GM03348 (cell line): ENCODE data around the gene ANKRD34A.

ENCODE experiments used
- DNase-seq: peaks from one replicate; pipeline ENCODE4 v3.0.0; 2012; ENCODE audit warnings: low spot score

ANKRD34A gene

DNA sequence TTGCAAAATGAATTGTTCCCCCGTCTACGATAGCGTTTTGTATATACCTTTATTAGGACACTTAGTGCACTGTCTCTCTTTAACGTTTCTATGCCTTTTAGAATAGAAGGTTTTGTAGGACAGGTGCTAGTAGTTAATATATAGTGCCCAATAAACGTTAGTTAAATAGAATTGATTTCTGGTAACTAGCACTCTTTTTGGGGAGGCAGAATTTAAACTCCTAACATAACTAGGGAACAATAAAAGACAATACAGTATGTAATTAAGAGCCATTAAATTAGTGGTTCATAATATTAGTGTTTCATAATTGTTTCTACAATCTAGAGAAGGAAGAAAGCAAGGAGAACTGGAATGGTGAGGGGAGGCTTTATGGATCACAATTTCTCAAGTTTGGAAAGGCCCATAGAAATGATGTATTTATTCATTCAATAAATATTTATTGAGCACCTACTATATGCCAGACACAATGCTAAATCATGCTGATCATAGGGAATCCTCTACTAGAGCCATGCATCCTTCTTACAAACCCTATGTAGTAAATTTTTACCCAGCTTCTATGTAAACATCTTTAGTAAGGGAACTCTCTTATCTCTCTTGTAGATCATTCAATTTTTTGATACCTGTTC is 857 bp upstream of the ANKRD34A start:
- DNase-seq, result no peak

DNA sequence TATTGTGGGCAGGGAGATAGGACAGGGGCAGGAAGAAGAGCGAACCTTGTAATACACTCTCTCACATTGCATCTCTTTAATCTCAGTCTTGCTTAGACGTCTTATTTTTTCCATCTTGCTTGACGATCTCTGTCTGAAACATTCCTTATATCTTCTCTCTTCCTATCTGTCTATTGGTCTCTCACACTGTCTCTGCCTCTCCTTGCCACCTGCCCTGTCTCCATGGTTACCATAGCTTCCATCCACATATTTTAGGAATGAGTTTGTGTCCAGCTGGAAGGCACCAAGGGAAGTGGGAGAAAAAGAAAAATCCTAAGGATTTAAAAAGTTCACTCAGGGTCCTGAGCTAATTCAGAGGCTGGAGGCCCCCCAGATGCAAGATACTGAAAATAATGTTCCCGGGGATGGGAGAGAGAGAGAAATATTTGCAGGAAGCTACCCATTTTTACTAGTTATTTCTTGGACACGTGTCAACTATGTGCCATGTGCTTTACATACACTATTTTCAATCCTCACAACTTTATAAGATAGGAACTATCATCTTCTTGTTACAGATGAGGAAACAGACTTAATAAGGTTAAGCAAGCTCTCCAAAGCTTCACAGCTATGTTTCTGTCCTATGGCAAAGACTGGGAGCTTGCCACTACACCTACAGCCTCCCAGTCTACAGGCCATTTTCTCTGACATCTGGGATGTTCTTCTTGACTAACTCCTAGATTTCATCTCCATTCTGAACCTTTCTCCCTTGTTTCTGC is 933 bp downstream of the ANKRD34A start:
- peak; percentile 44 for DNase-seq

DNA sequence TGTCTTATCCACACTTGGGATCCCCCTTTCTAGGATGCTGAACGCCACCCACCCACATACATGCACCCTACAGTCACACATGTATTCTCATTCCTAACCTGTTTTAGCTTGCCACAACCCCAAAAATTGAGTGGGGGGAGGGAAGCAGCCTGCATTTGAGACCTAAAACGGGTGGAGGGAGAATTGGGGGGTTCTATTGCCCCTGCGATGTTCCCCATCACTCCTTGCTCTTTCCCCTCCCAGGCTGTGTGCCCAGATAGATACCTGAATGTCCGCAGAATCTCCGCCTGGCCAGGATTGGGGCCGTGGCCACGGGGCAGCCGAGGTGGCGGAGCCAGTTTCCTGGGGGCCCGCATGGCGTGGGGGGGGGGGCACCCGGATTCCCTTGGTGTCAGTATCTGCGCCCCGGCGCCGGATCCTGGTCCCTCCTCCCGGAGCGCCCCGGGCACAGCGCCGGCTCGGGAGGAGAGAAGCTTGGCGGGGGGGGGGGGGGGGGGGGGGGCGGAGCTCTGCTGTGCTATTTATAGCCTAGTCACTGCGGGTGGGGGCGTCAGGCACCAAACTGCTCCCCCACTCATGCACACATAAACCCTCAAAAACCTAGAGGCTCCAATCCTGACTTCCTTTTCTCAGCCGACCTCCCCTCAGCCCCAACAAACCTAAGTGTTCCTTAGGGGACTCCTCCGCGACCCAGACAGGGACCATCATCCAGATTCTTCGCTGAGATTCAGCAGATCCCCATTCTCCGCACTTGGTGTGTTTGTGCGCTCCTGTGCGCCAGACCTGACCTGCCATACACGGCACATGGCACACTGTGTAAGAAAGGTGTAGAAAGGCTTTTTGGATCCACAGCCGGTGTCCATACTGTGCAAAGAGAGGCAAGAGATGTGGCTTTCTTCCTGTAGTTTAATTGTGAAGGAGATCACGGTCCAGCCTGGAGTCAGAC is 1.9 kb downstream of the ANKRD34A start:
- DNase-seq, result peak; percentile 86

DNA sequence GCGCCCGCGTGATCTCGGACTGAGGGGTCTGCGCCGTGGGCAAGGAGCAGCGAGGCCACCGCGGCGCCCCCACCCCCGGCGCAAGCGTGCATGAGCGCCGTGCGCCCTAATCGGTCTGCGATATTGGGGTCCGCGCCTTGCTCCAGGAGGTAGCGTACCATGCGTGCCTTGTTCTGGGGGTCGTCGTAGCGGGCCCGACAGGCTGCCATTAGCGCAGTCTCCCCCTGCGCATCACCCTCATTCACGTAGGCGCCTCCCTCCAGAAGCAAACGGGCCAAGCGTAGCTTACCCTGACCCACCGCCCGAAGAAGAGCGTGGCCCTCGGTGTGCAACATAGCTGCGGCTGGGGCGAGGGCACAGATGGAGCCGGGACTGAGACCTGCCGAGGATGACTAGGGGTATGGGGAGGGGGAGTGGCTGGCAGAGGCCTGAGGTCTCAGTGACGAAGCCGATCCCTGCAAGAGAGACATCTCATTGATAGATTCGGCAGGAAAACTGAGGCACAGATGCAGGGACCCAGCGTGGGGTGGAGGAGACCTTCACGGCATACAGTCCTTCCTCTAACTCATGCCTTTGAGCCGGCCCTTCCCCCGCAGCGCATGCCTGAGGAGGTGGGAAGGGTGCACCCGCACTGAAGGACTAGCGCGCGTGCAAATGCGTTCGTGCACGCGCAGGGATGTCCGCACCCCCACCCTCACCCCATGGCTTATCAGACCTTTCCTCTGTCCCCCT is 2.8 kb downstream of the ANKRD34A start:
- peak; percentile 57 for DNase-seq

DNA sequence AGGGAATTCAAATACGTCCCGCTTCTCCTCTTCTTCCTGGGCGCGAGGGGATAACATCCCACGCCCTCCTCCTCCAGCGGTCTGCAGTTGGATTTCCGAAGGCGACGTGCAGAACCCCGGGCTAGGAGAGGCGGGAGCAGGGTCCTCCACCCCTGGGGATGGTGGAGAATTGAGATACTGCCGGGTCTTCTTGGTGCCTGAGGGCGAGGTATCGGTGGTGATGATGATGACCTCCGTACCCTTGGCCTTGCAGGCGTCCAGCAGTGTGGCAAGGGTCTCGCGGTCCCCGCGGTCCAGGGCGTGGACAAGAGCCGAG is 3.3 kb downstream of the ANKRD34A start:
- DNase-seq, result no peak

DNA sequence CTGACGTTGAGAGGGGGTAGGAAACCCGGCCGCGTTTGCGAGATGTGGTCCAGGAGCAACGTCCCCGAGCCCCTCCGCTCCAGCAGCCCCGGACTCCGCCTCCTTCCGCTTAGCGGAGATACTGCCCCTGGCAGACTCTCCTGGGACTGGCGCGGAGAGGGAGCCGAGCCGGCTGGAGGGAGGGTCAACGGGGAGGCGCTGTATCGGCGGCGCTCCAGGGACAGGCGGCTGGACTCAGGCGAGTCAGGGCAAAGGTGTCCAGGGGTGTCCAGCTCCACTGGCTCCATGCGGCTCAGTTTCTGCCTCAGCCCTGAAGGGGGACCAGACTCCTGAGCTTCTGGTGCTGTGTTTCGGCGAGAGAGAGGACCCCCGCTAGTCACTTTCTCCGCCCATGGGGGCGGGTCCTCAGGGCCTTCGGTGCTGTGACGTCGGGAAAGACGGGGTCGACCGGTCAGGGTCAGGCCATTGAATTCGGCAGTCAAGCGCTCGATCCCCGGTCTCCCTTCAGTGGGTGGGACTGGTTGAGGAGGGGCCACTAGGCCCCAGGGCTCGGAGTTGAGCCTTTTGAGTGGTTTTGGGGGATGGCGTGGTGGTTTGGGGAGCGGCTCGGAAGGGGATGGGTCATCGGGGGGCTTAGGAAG is 3.8 kb downstream of the ANKRD34A start:
- DNase-seq, result peak; percentile 88

DNA sequence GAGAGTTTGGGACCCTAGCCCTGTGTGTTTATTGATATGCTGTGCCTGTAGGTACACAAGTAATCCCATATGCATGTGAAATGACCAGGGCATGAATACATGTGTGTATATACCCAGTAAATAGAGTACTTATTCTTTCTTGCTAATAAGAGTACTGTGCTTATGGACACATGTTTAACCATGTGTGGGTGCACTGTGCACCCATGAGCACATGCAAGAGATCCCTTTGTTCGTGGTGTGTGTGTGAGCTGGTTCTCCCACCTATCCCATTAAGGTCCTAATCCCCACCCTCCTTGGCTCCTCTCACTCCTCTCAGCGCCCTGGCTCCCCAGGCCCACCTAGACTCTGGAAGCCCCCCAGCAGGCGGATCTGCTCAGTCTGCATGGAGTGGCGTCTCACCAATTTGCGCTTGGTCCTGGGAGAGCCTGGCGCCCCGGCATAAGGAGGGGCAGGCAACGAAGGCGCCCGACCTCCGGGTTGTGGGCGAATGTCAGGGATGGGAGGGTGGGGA is 4.4 kb downstream of the ANKRD34A start:
- no peak for DNase-seq

DNA sequence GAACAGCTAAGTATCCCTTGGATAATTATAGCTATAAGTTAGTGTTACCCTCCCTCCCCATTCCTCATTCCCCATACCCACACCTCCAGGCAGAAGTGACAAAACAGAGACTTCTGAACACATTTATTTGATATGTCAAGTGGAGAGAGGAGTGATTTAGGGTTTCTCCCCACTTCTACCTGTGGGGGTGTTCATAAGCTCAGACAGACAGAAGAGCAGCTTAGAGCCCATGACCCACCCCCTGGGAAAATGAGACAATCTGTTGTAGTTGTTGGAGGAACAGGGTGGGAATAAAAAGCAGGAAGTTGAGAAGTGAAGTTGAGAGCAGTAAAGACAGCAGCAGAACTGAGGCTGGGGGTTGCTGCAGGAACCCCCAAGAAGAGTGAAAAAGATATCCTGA is 5.0 kb downstream of the ANKRD34A start:
- DNase-seq, result no peak

DNA sequence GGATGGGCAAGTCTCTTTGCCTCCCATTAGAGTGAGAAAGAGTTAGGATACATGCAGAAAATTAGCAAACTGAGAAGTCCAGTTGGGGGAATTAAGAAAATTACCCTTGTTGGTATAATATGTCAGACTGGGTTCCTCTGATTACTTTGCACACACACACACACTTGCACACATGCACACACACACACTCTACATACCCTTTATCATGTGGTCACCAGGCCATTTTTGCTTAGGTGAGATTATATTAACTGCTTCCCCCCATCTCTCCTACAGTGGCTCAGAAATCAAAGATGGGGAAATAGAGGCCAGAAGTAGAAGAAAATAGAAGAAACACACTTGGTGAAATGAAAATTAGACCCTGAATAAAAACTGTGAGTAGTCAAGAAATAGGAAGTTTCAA is 5.6 kb downstream of the ANKRD34A start:
- DNase-seq, result no peak

DNA sequence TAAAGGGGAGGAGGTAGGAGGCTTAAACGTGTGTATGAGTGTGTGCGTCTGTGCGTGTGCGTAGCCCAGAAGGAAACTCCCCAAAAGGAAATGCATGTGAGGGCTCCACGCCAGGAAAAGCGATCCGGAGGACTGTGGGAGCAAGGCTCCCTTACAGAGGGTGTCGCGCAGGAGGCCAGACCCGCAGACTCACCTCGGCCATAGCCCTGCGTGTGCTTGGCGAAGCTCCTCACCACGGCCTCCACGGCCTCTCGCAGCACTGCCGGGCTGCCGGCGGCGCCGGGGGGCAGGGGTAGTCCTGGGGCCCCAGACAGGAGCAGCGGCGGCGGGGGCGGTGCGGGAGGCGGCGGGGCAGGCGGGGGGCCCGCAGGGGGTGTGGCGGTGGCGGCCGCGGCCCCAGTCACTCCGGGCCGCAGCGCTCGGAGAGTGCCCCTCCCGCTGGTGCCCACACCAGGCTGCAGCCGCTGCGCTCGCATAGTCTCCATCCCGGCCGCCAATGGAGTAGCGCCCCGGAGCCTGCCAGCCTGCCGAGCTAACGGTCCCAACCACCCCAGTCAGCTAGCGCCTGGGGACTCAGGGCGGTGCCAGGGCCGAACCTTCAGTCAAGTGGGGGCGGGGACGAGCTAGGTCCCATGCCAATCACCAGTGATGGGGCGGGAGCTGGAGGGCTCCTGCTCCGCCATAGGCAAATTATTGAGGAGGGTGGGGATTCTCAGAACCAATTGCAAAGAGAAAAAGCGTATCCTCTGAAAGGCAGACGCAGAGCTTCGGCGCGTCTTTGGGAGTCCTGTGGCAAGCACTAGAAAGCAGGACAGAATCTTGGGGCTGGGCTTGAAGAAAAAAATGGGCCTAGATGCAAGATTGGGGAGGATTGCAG is 6.7 kb downstream of the ANKRD34A start, which contains the start of gene LIX1L:
TSS of gene LIX1L (minus strand) at position 575 of the 877 bp plus-strand sequence. CDS start at position 485, 90 bp downstream.
- peak; percentile 95 for DNase-seq

DNA sequence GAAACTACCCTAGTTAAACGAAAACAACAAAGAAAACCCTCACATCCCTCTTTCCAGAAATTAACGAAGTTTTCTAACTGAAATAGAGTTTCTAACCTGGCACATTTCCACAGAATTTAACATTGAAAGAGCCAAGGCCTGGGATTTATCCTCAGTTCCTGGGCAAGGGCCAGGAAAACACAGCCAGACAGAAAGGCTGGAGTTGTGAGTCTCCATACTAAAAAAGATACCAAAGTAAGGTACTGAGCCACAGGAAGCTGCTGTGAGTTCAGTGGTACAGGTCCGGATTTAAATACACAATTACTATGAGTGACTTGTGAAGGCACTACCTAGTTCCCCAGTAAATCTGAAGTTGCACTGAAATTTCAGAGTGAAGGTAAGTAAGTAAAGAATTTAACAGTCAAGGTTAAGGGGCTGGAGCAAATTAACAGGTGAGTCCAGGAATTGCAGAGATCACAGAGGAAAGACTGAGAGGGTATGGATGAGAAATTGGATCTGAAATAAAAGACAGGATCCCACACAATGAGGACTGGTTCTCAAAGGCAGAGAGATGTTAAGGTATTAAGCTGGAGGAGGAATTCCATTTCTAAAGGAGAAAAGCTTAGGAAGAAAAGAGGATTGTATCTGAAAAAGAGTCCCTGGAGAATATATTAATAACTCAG is 7.5 kb downstream of the ANKRD34A start:
- DNase-seq, result no peak

DNA sequence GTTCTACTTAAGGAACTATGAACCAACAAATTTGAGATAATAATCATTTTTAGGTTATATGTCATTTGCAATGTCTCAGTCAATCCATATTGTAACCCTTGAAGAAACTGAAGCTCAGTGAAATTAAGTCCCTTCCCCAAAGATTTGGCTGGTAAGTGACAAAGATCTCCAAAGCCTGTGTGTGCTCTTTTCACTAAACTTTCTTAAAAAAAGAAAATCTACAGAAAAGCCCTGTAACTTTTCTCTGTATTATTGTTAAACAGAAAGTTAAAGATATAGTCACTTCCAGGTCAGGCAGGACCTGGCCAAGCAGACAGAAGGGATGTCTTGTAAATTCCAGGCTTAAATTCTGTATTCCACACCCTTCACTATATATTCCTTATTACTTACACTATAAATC is 8.0 kb downstream of the ANKRD34A start:
- no peak for DNase-seq

DNA sequence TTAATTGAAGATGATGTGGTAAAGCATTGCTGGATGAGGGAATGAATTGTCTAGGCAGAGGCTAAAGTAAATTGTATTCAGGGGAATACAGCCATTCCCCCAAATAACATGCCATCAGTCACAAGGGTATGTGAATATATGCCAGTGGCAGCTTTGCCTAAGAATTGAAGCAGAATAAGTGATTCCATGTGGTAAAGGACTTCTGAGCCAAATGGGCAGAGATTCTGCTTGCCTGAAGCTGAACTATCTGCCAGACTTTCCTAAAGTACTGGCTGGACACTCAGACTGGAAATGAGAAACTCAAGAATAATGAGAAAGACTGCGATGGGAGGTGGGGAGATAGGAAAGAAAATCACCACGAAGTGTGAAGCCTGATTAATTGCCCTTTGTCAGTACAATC is 8.9 kb downstream of the ANKRD34A start:
- peak; percentile 31 for DNase-seq

DNA sequence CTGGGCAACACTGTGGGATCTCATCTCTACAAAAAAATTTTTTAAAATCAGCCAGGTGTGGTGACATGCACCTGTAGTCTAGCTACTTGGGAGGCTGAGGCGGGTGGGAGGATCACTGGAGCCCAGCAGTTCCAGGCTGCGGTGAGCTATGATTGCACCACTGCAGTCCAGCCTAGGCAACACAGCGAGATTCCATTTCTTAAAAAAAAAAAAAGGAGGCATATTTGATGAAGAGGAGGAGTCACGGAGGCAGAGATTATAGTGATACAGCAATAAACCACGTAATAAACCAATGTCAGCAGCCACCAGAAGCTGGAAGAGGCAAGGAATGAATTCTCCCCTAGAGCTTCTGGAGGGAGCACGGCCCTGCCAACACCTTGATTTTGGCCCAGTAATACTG is 10.5 kb downstream of the ANKRD34A start:
- DNase-seq, result peak; percentile 12

DNA sequence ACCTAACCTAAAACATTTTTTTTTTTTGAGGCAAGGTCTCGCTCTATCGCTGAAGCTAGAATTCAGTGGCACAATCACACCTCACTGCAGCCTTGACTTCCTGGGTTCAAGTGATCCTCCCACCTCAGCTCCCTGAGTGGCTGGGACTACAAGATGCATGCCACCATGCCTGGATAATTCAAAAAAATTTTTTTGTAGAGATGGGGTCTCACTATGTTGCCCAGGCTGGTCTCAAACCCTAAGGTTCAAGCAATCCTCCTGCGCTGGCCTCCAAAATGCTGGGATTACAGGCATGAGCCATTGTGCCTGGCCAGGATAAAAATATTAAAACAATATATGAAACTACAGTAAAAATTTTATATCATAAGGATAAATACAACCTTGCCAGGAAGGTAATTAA is 11.5 kb downstream of the ANKRD34A start:
- DNase-seq, result no peak

DNA sequence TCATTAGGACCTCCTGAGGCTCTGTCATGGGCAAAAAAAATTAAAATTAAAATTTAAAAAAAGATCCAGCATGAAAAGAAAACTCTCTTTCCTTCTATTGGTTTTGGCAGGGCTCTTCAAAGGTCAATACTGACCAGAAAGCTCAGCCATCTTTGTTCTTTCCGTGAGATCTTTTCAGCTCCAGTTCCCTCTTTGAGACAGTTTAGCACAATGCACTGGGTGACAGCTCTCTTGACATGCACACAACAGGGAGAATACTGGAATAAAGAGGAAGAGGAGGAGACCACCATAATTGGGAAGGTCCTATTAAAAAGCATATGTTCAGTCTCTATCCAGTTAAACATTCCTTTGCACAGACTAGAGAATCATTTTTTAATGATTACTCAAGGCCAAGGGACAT is 12.8 kb downstream of the ANKRD34A start:
- DNase-seq, result no peak

DNA sequence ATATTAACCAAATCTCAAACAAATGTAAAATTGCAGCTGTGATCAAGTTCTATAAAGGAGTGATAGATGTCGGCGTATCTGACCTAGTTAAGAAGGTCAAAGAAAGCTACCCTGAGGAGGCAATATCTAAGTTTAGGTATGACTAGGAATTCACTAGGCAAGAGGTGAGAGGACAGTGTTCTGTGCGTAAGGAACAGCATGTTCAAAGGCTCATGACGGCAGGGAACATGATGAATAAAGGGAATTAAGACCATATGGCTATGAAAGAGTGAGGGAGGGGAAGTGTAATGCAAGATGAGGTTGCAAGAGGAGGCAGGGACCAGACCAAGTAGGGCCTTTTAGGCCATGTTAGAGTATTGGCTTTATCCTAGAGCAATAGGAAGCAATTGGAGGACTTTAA is 15.2 kb downstream of the ANKRD34A start:
- no peak for DNase-seq

DNA sequence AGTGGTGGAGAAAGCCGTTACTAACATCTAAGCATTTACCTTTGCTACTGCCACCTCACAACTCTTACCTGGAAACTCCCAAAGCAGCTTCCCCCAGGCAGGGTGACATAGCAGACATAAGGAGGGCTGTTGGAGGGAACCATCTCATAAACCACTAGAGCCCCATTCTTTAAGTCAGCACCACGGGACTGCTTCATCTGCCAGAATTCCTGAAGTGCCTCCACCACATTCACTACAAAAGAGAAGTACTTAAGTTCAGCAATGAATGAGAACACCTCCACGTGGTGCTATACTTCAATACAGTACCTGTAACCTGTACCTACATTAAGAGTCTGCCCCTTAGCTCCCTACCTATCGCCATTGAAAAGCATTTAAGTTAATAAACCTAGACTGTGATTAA is 16.8 kb downstream of the ANKRD34A start:
- DNase-seq, result no peak

DNA sequence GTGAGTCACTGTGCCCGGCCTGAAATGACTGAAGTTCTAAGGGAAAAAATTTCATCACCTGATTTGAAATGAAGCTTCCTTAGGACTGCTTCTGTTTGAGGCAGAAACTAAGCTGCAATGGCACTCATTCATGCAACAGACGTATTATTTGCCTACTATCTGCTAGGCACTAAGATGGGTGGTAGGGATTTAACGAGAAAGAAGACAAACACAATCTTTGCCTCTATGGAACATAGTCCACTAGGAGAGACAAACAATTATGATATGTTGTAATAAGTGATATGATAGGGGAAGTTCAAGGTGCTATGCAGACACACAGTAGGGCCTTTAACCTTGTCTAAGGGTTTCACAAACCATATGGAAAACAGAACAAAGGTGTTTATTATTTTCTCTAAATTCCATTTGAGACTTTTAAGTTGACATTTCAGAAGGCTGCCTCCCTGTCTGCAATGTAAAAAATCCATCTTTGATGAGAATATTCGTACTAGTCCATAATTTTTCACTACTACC is 17.8 kb downstream of the ANKRD34A start:
- DNase-seq, result no peak

DNA sequence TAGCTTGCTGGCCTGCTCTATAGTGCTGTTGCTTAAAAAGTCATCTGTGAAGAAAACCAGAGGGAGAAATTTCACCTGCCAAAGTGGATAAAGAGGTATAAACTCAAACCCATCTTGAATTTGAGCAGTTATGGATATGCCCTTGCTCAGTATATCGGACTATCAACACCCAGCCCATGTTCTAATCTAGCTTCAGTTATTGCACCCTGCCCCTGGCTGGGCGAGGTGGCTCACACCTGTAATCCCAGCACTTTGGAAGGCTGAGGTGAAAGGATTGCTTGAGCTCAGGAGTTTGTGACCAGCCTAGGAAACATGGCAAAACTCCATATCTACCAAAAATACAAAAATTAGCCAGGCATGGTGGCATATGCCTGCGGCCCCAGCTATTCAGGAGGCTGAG is 19.8 kb downstream of the ANKRD34A start:
- DNase-seq, result no peak
